Small intestine (tissue), 16 donors: Measurements from ENCODE around the gene C6orf136. TPM values are rescaled to one million over a fixed set of nuclear protein-coding genes. Genes with fewer than 3 reads are reported as not detected.
"Not testable (repeated sequence)": the region's sequence is repeated elsewhere in the genome, so short reads cannot be mapped to it uniquely, and the experiment has no call there.

Experiments used
- DNase-seq, 2 donors: peaks; one replicate each; pipeline versions ENCODE4 v3.0.0 to v3.0.0-alpha.2; 2013
- FAIRE-seq: peaks from 2 replicates; lab custom pipeline; 2012; peaks lifted over from hg19 to GRCh38; lab: Jason Lieb, UNC
- H3K27ac ChIP-seq, 3 donors: one replicate each; pipeline ENCODE4 v1.5.1; 2013; ENCODE audit warnings: low read length in 2 of 3, mild to moderate bottlenecking in 2 of 3, control low read depth in 1 of 3, inconsistent platforms in 1 of 3, low read depth in 1 of 3, moderate library complexity in 1 of 3
- H3K27me3 ChIP-seq, 3 donors: one replicate each; pipeline ENCODE4 v1.6.1; 2013; ENCODE audit warnings: low read length in 3 of 3, inconsistent platforms in 1 of 3; ENCODE audit not compliant: control insufficient read depth in 3 of 3, insufficient read depth in 3 of 3
- H3K36me3 ChIP-seq, 3 donors: one replicate each; pipeline ENCODE4 v1.6.1; 2013; ENCODE audit warnings: low read length in 3 of 3, inconsistent platforms in 1 of 3, low read depth in 1 of 3, mild to moderate bottlenecking in 1 of 3, moderate library complexity in 1 of 3; ENCODE audit not compliant: control insufficient read depth in 3 of 3, insufficient read depth in 2 of 3
- H3K4me1 ChIP-seq, 3 donors: one replicate each; pipeline ENCODE4 v1.6.1; 2013; ENCODE audit warnings: low read length in 2 of 3, inconsistent platforms in 1 of 3, low read depth in 1 of 3, mild to moderate bottlenecking in 1 of 3, moderate library complexity in 1 of 3; ENCODE audit not compliant: control insufficient read depth in 3 of 3, insufficient read depth in 2 of 3
- H3K4me3 ChIP-seq, 3 donors: one replicate each; pipeline ENCODE4 v1.5.1; 2013; ENCODE audit warnings: low read length in 3 of 3, control low read depth in 1 of 3, inconsistent platforms in 1 of 3, low read depth in 1 of 3, mild to moderate bottlenecking in 1 of 3, moderate library complexity in 1 of 3
- H3K9me3 ChIP-seq, 2 donors: one replicate each; pipeline ENCODE4 v1.6.1; 2013; ENCODE audit warnings: low read depth in 1 of 2, low read length in 1 of 2; ENCODE audit not compliant: control insufficient read depth in 2 of 2, insufficient read depth in 1 of 2
- WGBS, 3 donors: extraction: QIAGEN DNeasy Blood & Tissue Kit; methylation state at CpG; one replicate each; pipeline ENCODE4 v1.1.7; 2013; 5-methylcytosine and 5-hydroxymethylcytosine counted together
- long read RNA-seq, 10 donors: transcript quantifications; one replicate each; lab custom pipeline, GENCODE V29; 2026
- polyA plus RNA-seq, 4 donors: library from polyadenylated mRNA; stranded (reverse) in 3 of 4; unstranded in 1 of 4; fragments of 200-250 nt in 3 of 4; fragments of 120-200 nt in 1 of 4; gene quantifications; one replicate each; pipeline versions ENCODE4 v1.2.1 to v1.2.3, GENCODE V29; 2013
- donor health status: healthy with polysubstance abuse.
- donor health status: control.
- donor health status: control.
- donor health status: Bipolar disorder and iron deficiency.
- donor health status: healthy.

Gene C6orf136, protein sequence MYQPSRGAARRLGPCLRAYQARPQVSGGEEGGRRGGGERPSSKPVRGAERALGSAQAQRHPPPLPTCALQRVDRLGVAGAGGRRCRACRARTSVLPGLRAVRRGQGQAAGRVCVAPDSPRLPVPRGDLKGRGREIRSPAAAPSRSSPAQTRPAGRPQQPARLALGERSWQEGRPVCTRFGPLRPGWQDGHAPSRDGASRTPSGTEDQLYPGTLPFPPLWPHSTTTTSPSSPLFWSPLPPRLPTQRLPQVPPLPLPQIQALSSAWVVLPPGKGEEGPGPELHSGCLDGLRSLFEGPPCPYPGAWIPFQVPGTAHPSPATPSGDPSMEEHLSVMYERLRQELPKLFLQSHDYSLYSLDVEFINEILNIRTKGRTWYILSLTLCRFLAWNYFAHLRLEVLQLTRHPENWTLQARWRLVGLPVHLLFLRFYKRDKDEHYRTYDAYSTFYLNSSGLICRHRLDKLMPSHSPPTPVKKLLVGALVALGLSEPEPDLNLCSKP
- polyA plus RNA-seq = 100 to 1,000 TPM in 1 of 4 donors, 10 to 100 TPM in 3; 32.6 to 125 (median 59.7) TPM
- long read RNA-seq, donor 1, transcript C6orf136-203 (6 exons, 1,402 nt) = major isoform, 17 of 29 reads
- long read RNA-seq, donor 1, partial matches to known transcripts = 5 of 29 reads
- long read RNA-seq, donor 1, other reads (novel, unspliced or antisense) = 0 of 29 reads
- long read RNA-seq, donor 2, partial matches to known transcripts = 0 of 6 reads
- long read RNA-seq, donor 2, other reads (novel, unspliced or antisense) = 0 of 6 reads
- long read RNA-seq, donor 3, partial matches to known transcripts = 0 of 7 reads
- long read RNA-seq, donor 3, other reads (novel, unspliced or antisense) = 0 of 7 reads
- long read RNA-seq, donor 4, partial matches to known transcripts = 0 of 1 reads
- long read RNA-seq, donor 4, other reads (novel, unspliced or antisense) = 0 of 1 reads
- long read RNA-seq, donor 5, partial matches to known transcripts = 0 of 1 reads
- long read RNA-seq, donor 5, other reads (novel, unspliced or antisense) = 0 of 1 reads
- long read RNA-seq, donor 6, transcript C6orf136-203 (6 exons, 1,402 nt) = major isoform, 5 of 13 reads
- long read RNA-seq, donor 6, partial matches to known transcripts = 7 of 13 reads
- long read RNA-seq, donor 6, other reads (novel, unspliced or antisense) = 0 of 13 reads
- long read RNA-seq, donor 7, transcript C6orf136-201 (6 exons, 1,978 nt) = major isoform, 5 of 11 reads
- long read RNA-seq, donor 7, transcript C6orf136-203 (6 exons, 1,402 nt) = major isoform, 5 of 11 reads
- long read RNA-seq, donor 7, partial matches to known transcripts = 0 of 11 reads
- long read RNA-seq, donor 7, other reads (novel, unspliced or antisense) = 0 of 11 reads
- long read RNA-seq, donor 8 = 0 reads
- long read RNA-seq, donor 9, partial matches to known transcripts = 0 of 1 reads
- long read RNA-seq, donor 9, other reads (novel, unspliced or antisense) = 0 of 1 reads
- long read RNA-seq, donor 10, partial matches to known transcripts = 13 of 19 reads
- long read RNA-seq, donor 10, other reads (novel, unspliced or antisense) = 0 of 19 reads

GRCh38 chr6:30646450-30647241 is at the start of gene C6orf136:
Gene C6orf136, plus strand, starts transcription at chr6:30647133. Its CDS starts 99 bp downstream, at chr6:30647232.
- no peaks in the 10 kb centered on the region for H3K9me3 ChIP-seq
- FAIRE-seq = no peak
- H3K27ac ChIP-seq = peak within 1 kb of the TSS; percentile 93 to 99 (median 97)
- peaks cover 0 to 24% (median 2%) of the 10 kb centered on the region in 3 donors for H3K4me1 ChIP-seq
- WGBS, 3 donors = 8 to 11% (median 9%) methylated on average over 30 to 37 of the region's 37 CpGs
- H3K36me3 ChIP-seq = peaks cover 3 to 57% (median 8%) of the 10 kb centered on the region in 3 donors
- H3K27me3 ChIP-seq = no peaks in the 10 kb centered on the region
- DNase-seq = peak; percentile 94
- peak within 1 kb of the TSS; percentile 63 to 92 (median 71) for H3K4me3 ChIP-seq

- 68 to 77% (median 74%) methylated on average over 9 to 15 of the region's 15 CpGs for WGBS, 3 donors
- H3K27me3 ChIP-seq, H3K27ac ChIP-seq, H3K4me1 ChIP-seq, FAIRE-seq, H3K9me3 ChIP-seq, H3K4me3 ChIP-seq: not testable (repeated sequence)
- peaks cover 7 to 58% (median 17%) of the 10 kb centered on the region in 3 donors for H3K36me3 ChIP-seq
- peak; percentile 80 to 85 for DNase-seq
Observed at GRCh38 chr6:30597315-30598144, 49.4 kb upstream of the C6orf136 start.

- H3K4me1 ChIP-seq = no peaks in the 10 kb centered on the region
- H3K36me3 ChIP-seq = peaks cover 21 to 64% (median 29%) of the 10 kb centered on the region in 3 donors
- 77 to 84% (median 78%) methylated on average over 12 of the region's 12 CpGs for WGBS, 3 donors
- no peaks in the 10 kb centered on the region for H3K9me3 ChIP-seq
- no peak overlapping the region for H3K27ac ChIP-seq
- DNase-seq (no peak), FAIRE-seq (no peak)
- H3K4me3 ChIP-seq = no peak overlapping the region
- no peaks in the 10 kb centered on the region for H3K27me3 ChIP-seq
Observed at GRCh38 chr6:30598912-30599624, 47.9 kb upstream of the C6orf136 start.

DNA sequence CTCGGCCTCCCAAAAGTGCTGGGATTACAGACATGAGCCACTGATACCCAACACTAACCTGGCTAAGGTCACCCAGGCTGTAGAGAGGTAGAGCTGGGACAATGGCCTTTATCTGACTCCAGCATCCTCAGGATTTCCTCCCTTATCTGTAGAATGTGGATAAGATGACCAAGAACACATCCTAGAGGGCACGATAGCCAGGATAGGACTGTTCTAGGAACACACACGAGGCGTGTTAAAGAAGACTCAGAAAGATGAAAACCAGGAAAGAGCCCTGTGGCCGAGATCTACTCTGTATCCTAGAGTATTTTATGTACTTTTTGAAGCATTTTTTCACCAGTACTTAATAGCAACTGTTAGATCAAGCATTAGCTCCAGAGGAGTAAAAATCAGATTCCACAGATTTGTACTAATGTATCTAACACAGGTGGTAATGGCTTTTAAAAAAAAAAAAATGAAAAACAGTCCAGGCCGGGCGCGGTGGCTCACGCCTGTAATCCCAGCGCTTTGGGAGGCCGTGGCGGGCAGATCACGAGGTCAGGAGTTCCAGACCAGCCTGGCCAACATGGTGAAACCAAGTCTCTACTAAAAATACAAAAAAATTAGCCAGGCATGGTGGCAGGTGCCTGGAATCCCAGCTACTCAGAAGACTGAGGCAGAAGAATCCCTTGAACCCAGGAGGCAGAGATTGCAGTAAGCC is 47.2 kb upstream of the C6orf136 start:
- FAIRE-seq = no peak
- no peaks in the 10 kb centered on the region for H3K27me3 ChIP-seq
- peaks cover 29 to 65% (median 35%) of the 10 kb centered on the region in 3 donors for H3K36me3 ChIP-seq
- no peaks in the 10 kb centered on the region for H3K9me3 ChIP-seq
- DNase-seq = no peak
- H3K4me3 ChIP-seq = no peak overlapping the region
- H3K4me1 ChIP-seq = no peaks in the 10 kb centered on the region
- no peak overlapping the region for H3K27ac ChIP-seq
- WGBS, 3 donors = 71 to 81% (median 71%) methylated on average over 13 of the region's 13 CpGs

DNA sequence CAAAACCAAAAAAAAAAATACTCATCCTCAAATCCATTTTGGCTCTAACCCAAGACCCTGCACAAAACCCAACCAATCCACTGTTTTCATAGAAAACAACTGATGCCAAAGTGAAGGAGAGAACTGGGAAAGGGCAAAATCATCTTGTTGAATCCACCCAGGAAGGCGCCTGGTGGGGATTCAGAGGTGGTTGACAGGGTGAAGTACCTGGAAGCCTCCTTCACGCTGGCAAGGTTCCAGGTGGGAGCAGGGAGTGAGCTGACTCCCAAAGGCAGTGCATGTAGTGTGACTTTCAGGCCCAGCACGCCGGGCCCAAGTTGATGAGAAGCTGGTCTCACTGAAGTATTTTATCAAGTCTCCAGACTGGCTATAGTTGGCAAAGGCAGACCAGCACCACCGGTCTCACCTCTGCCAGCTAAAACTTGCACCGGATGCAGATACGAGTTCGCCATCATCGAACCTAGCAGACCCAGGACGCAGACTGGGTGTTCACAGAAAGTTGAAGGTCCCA is 46.4 kb upstream of the C6orf136 start:
- H3K9me3 ChIP-seq = no peaks in the 10 kb centered on the region
- peaks cover 34 to 72% (median 37%) of the 10 kb centered on the region in 3 donors for H3K36me3 ChIP-seq
- DNase-seq (no peak), FAIRE-seq (no peak)
- H3K27me3 ChIP-seq = no peaks in the 10 kb centered on the region
- WGBS, 3 donors = 70 to 82% (median 80%) methylated on average over 10 of the region's 10 CpGs
- H3K27ac ChIP-seq = no peak overlapping the region
- no peaks in the 10 kb centered on the region for H3K4me1 ChIP-seq
- no peak overlapping the region for H3K4me3 ChIP-seq

GRCh38 chr6:30601436-30601814 is 45.5 kb upstream of the C6orf136 start:
- no peak overlapping the region for H3K4me3 ChIP-seq
- H3K9me3 ChIP-seq = no peaks in the 10 kb centered on the region
- H3K36me3 ChIP-seq = peaks cover 41 to 80% (median 45%) of the 10 kb centered on the region in 3 donors
- no peaks in the 10 kb centered on the region for H3K27me3 ChIP-seq
- 58 to 77% (median 73%) methylated on average over 6 of the region's 6 CpGs for WGBS, 3 donors
- no peaks in the 10 kb centered on the region for H3K4me1 ChIP-seq
- no peak for DNase-seq
- no peak for FAIRE-seq
- H3K27ac ChIP-seq = no peak overlapping the region
